Peyer's patch (tissue), 4 donors: ENCODE measurements around the gene APOL4.

Source experiments
- POLR2A ChIP-seq, 2 donors: fragments of 450-650 bp; IDR thresholded peaks; one replicate each; pipeline ENCODE4 v1.5.1; 2017; ENCODE audit warnings: antibody characterized with exemption in 2 of 2, mild to moderate bottlenecking in 2 of 2, moderate library complexity in 2 of 2
- TF ChIP-seq, protein P1 (sequence below), 6 experiments: fragments of 450-650 bp in 4 of 6; fragments of 200-600 bp in 2 of 6; sonication (generic) in 1 of 6; IDR thresholded peaks; one replicate each; pipeline ENCODE4 v1.5.1; 2017 to 2019; ENCODE audit warnings: antibody characterized with exemption in 6 of 6, mild to moderate bottlenecking in 3 of 6, moderate library complexity in 1 of 6

DNA sequence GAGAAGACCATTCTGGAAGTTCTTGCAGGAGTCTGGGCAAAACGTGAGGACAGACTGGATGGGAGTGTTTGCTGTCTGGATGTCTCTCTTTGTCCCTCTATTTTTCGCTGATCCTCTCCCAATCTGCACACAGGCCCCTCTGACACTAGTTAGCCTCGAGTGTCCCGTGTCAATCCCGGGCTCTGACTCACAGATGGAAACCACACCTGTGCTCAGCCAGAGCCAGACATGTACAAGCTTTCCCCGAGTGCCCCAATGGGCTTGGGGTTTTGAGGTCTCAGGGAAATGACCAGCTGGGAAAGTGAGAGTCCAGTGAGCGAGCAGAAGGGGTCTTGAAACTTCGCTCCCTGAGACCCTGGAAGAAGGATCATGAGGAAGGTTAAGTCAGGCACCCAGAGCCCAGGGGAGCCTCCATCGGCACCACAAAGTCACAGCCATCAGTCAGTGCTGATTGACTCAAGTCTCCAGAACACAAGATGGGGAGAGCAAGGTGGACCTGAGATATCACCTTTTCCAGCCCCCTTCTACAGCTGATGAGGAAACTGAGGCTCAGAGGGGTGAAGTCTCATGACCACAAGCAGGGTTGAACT, 23.8 kb upstream of the APOL4 start:
- TF ChIP-seq POLR2A (IDR thresholded peaks at IDR 0.05), result no peak
- TF ChIP-seq, protein P1, sequence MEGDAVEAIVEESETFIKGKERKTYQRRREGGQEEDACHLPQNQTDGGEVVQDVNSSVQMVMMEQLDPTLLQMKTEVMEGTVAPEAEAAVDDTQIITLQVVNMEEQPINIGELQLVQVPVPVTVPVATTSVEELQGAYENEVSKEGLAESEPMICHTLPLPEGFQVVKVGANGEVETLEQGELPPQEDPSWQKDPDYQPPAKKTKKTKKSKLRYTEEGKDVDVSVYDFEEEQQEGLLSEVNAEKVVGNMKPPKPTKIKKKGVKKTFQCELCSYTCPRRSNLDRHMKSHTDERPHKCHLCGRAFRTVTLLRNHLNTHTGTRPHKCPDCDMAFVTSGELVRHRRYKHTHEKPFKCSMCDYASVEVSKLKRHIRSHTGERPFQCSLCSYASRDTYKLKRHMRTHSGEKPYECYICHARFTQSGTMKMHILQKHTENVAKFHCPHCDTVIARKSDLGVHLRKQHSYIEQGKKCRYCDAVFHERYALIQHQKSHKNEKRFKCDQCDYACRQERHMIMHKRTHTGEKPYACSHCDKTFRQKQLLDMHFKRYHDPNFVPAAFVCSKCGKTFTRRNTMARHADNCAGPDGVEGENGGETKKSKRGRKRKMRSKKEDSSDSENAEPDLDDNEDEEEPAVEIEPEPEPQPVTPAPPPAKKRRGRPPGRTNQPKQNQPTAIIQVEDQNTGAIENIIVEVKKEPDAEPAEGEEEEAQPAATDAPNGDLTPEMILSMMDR (IDR thresholded peaks at IDR 0.05), result no peak
